ENCODE measurements around the gene TTC34.

The TTC34 gene, protein sequence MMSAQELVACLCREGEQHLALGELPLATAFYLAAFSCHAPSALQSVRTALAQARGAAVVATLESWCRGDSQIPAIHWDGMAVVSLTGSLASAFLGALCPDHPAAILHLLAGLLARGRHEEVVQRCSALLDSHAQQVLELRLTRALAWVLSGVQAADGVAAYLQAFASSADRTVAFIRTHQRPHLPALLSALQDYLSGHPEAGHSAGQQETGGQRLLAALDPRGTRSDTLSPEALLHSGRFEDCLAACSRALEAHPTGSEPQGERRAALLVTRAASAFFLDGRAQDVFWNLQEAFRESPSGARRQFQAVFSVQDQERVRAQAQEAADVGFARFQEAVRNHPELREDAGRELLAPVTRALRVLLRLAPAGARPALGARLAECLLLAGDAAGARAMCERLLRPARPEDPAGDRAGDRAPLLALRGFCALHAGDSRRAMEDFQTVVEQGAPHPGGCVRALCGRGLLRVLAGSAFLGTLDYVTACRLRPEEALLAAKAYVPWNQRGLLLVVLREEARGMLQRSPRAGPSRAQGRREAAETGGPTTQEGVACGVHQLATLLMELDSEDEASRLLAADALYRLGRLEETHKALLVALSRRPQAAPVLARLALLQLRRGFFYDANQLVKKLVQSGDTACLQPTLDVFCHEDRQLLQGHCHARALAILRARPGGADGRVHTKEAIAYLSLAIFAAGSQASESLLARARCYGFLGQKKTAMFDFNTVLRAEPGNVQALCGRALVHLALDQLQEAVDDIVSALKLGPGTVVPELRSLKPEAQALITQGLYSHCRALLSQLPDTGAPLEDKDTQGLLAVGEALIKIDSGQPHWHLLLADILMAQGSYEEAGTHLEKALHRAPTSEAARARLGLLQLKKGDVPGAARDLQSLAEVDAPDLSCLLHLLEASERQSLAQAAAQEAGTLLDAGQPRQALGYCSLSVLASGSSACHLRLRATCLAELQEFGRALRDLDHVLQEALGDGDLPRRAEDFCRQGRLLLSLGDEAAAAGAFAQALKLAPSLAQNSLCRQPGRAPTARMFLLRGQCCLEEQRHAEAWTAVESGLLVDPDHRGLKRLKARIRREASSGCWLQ

GRCh38 chr1:2801535-2802291, at the start of gene TTC34:
Gene TTC34 (minus strand): TSS chr1:2801693. CDS start chr1:2800827, 866 bp downstream.
- DNase-seq: peak; percentile 40 to 46

GRCh38 chr1:2850502-2850901, 49.0 kb upstream of the TTC34 start:
- DNase-seq: no peak

DNA sequence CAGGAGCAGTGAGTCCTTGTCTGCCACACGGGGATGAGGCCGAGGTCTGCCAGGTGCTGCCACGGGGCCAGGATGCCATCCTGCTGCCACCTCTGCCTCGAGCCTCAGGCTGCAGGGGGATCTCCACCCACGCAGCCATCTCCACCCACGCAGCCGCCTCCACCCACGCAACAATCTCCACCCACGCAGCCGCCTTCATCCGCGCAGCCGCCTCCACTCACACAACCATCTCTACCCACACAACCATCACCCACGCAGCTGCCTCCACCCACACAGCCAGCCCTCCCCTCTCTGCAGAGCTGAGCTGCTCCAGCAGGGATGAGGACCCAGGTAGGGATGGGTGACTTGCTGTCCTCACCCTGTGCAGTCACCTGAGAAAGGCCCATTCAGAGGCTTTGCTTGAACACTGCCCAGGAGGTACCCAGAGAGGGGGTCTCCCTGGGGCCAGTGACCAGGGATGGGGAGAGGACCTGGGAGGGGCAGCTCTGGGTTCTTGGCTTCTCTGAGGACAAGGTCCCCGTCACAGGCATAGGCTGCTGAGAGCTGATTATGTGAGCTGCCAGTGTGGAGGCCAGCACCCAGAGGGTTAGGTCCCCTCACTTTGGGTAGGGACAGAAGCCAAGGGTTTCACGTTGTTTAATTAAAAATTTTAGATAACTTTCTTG, 46.6 kb upstream of the TTC34 start:
- DNase-seq: no peak

DNA sequence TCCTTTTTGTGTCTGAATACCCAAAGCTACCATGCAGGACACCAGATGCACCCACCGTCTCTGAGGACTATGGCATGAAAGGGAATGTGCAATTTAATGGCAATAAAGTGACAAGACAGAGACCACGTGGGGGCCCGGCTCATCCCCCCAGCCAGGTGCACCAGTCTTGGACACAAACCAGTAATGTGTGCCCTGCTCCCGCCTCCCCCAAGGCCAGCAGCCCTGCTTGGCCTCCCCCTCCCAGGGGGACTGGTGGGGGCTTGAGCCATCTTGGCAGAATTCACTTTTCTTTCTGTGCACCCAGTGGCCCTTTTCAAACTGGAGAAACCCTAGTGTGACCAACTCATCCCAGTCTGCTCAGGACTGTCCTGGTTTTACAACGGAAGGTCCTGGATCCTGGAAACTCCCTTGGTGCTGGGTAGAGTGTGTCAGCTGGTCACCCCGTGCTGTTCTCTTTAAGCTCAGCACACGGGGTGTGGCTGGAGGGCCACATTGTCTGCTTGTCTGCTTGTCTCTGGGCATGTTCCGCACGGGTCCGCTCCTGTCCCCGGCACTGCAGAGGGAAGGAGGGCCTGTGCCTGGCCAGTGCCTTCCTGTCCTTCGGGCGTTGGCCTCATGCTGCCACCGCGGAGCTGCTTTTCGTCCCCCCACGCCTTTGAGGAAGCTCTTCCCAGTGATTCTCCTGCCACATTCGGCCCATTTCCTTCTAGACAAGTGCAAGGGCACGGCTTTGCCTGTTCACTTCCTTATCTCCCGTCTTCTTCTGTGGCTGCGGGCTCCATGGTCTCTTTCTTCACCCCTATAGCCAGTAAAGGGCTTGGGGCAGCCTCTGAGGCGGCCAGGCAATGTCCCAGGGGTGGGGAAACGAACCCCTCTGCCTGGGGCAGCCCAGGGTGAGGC, 45.8 kb upstream of the TTC34 start:
- no peak for DNase-seq

DNA sequence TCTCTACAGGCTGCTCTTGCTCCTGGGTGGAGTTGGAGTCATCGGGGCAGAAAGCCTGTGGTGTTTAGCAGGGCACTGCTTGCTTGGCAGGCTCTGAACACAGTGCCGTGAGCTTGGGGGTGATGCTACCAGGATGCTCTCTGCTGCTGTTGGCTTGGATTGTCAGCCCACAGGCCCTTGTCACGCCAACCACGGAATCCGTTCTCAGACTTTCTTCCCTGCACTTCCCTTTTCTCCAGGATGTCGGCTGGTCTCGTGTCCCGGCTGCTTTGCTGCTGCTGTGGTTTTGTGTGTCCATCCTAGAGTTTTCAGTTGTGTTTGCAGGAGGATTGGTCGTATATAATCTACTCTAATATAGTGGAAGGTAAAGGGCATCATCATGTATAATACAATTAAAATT, 44.4 kb upstream of the TTC34 start:
- no peak for DNase-seq

GRCh38 chr1:2840036-2840809, 38.7 kb upstream of the TTC34 start:
- DNase-seq: peak; percentile 31 to 47

- no peak for DNase-seq
These were observed 36.3 kb upstream of the TTC34 start for GRCh38 chr1:2837823-2838222.

- no peak for DNase-seq
These were observed 35.8 kb upstream of the TTC34 start for GRCh38 chr1:2837316-2837715.

DNA sequence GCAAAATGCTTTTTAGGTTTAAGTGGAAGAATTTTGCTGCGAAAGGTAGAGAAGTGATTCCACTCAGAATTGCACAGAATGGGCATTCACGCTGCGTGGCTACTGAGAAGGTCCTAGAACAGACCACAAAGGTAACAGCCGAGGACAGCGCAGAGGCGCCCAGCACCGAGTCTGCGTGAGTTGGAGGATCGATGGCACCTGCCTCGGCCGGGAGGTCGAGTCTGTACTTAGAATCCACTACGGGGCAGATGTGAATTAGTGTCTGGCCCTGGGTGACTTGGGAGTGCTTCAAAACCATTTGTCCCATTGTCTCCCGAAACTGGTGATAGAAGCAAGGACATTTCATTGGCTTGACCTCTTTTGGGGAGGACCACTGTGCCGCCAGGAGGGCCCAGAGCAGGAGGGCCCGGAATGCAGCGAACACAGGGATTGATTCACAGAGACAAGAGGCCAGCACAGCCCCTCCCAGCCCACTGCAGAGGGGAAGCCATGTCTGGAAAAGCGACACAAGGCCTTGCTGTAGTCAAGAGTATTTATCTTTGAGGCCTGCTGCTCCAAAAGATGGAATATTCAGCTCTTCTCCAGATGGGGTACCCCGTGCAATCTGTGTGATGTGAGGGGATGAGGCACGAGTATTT, 35.0 kb upstream of the TTC34 start:
- no peak for DNase-seq

DNA sequence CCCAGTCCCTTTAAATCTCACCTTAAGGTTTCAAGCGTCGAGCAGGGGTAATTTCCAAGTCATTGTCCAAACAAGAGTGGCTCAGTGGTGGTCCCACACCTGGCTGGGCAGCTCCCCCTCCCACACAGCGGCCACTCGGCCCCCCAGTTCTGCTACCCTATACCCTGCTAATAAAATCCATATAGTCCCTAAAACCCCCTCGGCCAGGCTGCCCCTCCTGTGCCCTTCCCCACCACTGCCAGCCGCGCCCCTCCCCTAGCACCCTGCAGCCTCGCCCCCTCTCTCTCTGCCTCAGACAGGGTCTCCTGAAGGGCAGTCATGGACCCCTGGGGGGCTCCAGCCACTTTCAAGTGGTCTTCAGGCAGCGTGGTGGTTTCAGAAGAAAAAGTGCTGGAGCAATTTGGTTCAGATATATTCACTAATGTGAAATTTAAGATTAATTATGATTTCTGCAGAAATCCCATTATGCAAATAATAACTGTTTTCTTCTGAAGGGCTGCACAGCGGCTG, 34.2 kb upstream of the TTC34 start:
- DNase-seq: no peak

GRCh38 chr1:2834741-2835564, 33.5 kb upstream of the TTC34 start:
- no peak for DNase-seq

- no peak for DNase-seq
These were observed 32.6 kb upstream of the TTC34 start for GRCh38 chr1:2834146-2834475.

- no peak for DNase-seq
These were observed 32.1 kb upstream of the TTC34 start for GRCh38 chr1:2833454-2834145.

GRCh38 chr1:2832506-2833453, 31.3 kb upstream of the TTC34 start:
- no peak for DNase-seq

DNA sequence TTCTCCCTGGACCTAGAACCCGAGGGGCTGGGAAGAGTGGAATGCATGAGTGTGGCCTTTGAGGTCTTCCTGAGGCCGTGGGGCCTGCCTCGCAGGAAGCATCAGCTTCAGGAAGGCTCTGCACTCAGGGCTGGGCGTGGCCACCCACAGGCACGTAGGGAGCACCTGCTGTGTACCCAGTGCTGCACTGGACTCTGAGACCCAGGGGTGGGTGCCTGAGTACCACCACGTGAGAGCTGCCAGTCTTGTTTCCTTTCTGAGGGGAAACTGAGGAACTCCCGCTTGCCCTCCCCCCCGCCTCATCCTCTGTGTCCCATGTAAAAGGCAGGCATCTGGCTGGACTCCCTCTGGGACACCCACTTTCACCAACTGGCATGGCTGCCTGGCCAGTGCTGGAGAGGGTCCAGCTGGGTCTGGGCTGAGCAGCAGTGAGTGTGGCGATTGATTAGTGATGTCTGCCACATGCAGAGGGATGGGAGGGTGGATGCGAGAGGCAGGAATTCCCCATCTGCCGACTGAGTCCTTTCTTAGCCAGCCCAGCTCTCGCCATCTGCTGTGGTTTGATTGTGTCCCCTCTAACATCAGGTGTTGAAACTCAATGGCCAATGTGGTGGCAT, 30.2 kb upstream of the TTC34 start:
- DNase-seq: no peak

DNA sequence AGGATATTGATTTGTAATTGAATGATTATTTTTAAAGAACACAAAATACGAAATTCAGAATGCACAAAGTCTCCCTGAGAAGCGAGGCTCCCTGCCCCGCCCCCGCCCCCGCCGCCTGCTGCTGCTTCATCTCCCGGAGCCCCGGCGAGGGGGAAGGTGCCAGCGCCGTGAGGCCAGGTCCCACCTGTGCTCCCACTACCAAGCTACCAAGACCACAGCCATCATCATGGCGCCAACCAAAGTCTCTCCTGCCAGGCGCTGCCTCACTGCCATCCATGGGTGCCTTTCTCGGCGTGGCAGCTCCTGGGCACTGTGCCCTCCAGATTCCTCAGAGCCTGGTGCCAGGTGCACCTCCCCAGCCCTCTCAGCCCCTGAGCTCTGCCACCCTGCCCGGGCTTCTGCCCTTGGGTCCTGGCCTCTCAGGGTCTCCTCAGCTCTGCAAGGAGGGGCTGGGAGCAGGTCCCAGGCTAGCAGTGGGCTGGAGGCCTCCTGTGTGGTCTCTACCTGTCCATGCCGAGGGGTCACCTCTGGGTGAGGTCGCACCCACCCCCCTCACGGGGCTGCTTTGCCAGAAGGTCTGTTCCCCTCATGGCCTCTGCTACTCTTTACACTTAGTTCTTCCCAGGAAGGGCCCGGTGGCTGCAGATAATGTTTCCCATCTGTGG, 29.4 kb upstream of the TTC34 start:
- no peak for DNase-seq

All from stimulated activated CD4-positive, alpha-beta T cell treated with anti-CD3 and anti-CD28 coated beads, Interleukin-2, amount 100 ng/mL, for 48 hours (primary cell).